Right ventricle myocardium superior (tissue), 1 donor: ENCODE measurements around the gene BABAM2. TPM values are rescaled to one million over a fixed set of nuclear protein-coding genes. Genes with fewer than 3 reads are reported as not detected.
"Not testable (repeated sequence)": the region's sequence is repeated elsewhere in the genome, so short reads cannot be mapped to it uniquely, and the experiment has no call there.

Experiments used
- ATAC-seq: fragments of 200-7000 bp; cut with Tn5 transposase; one replicate; pipeline ENCODE4 v1.9.1; 2020; ENCODE audit warnings: mild to moderate bottlenecking; ENCODE audit not compliant: poor library complexity
- DNase-seq: peaks from one replicate; pipeline ENCODE4 v3.0.0-alpha.2; 2020
- intact Hi-C: fragments of 100-400 bp; cut with DNase I; formaldehyde crosslinking; loops from one replicate; pipeline ENCODE4 v1.11.2; 2022
- total RNA-seq: library from RNA; stranded (reverse); fragmentation: NEBNext Ultra II Directional; extraction: Animal tissue kit (Norgen Biotek cat#: 25700); gene quantifications from one replicate; pipeline ENCODE4 v1.2.1, GENCODE V29; 2021
- donor health status: DM: no; HTN: yes; CAD: no; lungs with severe emphysema.

The BABAM2 gene
- total RNA-seq, 1 donor from 2014 or later = 51.3 TPM

GRCh38 chr2:28080911-28081310 lies 190.4 kb downstream of the BABAM2 start:
- DNase-seq (no peak), ATAC-seq (no peak)
- intact Hi-C loops = no loop called here

- ATAC-seq (no peak), DNase-seq (no peak)
- intact Hi-C loops = no loop called here
Observed at GRCh38 chr2:28082131-28082530, 191.6 kb downstream of the BABAM2 start.

GRCh38 chr2:28083476-28083875 lies 192.9 kb downstream of the BABAM2 start:
- ATAC-seq (no peak), DNase-seq (no peak)
- intact Hi-C loops = no loop called here

- DNase-seq (no peak), ATAC-seq (no peak)
- intact Hi-C loops = no loop called here
Observed at GRCh38 chr2:28084564-28084963, 194.0 kb downstream of the BABAM2 start.

DNA sequence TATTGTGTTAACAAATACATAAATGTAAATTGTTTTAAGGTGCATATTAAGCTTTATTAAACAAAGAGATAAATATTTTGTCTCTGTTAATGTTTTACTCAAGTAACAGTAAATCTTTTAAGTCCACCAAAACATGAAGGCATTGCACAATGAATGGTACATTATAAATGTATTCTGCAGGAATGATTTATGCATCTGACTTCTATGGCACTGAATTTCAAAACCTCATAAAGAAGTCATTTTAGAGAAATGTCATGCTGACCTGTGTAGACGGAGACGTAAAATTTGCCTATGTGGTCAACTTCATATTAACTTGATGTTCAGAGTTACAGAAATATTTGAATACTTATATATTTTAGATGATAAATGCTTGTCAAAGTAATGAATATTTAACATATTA lies 194.7 kb downstream of the BABAM2 start:
- ATAC-seq (no peak), DNase-seq (no peak)
- intact Hi-C loops = no loop called here

DNA sequence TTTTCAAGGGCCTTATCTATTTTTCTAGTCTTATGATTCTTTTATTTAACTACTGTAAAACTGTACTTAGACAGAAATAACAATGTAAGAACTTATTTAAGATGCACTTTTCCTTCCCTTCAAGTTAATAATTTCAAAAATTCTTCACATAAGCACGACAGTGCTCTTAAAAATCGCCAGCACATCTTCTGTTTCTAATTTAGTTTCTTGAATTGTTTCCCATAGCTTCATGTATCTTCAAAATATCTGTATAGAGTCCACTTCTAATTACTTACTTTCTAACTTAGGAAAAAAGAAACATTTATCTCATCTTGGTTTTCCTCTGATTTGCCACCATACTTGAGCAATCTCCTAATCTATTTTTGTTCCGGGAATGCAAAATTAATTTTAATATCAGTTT lies 196.1 kb downstream of the BABAM2 start:
- DNase-seq = no peak
- intact Hi-C loops = no loop called here
- ATAC-seq = no peak

GRCh38 chr2:28088970-28089369 lies 198.4 kb downstream of the BABAM2 start:
- intact Hi-C loops = no loop called here
- DNase-seq (no peak), ATAC-seq (no peak)

GRCh38 chr2:28089486-28089885 lies 199.0 kb downstream of the BABAM2 start:
- ATAC-seq (no peak), DNase-seq (no peak)
- intact Hi-C loops = no loop called here

DNA sequence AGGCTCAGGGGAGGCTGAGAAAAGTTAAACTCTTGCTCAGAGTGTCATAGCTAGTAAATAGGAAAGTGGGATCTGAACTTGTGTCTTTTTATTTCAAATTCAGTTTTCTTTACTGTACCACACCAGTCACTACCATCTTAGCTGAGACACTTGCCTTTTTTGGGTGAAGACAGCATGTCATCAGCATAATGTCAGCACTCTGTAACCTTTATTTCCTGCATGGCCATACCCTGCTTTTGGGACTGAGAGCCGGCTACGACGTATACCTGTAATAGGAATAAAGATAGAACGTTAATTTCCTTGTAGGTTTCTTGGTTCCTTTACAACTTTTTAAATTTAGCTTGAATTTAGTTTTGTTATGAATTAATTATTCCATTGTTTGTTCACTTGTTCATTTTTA lies 202.8 kb downstream of the BABAM2 start:
- DNase-seq (no peak), ATAC-seq (no peak)
- intact Hi-C loops = no loop called here

DNA sequence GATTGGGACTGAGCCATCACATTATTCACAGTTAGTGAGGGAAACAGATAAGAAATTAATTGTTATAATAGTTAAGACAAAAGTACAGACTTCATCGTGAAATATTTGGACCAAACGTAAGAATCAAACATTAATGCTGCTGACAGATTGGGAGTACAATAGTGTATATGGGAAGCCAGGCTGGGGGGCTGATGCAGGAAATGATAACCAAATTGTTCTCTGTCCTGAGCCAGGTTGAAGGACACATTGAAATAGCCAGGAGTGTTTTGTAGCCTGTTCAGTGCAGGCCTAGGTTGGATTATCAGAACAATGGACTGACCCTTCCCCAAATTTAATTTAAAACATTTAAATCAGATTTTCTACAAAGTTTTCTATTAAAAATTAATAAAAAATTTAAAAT lies 203.2 kb downstream of the BABAM2 start:
- no peak for DNase-seq
- intact Hi-C loops = no loop called here
- ATAC-seq = no peak

GRCh38 chr2:28094739-28095138 lies 204.2 kb downstream of the BABAM2 start:
- ATAC-seq (no peak), DNase-seq (no peak)
- intact Hi-C loops = no loop called here

GRCh38 chr2:28095622-28096021 lies 205.1 kb downstream of the BABAM2 start:
- DNase-seq = no peak
- no peak for ATAC-seq
- intact Hi-C loops = no loop called here

GRCh38 chr2:28096421-28096820 lies 205.9 kb downstream of the BABAM2 start:
- no peak for ATAC-seq
- no peak for DNase-seq
- intact Hi-C loops = no loop called here

GRCh38 chr2:28098501-28099225 lies 208.1 kb downstream of the BABAM2 start:
- intact Hi-C loops = no loop called here
- no peak for ATAC-seq

DNA sequence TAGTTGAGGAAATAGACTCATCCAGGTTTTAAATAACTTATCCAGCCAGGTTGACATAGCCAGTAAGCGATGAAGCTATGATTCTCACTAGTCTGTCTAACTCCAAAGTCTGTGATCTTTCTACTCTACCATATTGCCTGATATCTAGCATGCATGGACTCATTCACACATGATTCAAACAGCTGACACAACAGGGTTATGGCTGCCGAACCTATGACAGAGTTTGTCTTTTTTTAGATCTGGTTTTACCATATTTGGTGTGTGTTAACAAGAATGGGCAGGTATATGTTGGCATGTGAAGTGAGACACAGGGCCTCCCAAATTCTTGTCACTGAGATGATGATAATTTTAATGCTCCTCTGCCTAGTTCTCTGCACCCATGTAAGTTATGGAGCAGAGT lies 210.6 kb downstream of the BABAM2 start:
- DNase-seq (no peak), ATAC-seq (no peak)
- intact Hi-C loops = no loop called here

More at GRCh38 chr2:28098501-28099225, 208.1 kb downstream of the BABAM2 start:
- no peak for DNase-seq

DNA sequence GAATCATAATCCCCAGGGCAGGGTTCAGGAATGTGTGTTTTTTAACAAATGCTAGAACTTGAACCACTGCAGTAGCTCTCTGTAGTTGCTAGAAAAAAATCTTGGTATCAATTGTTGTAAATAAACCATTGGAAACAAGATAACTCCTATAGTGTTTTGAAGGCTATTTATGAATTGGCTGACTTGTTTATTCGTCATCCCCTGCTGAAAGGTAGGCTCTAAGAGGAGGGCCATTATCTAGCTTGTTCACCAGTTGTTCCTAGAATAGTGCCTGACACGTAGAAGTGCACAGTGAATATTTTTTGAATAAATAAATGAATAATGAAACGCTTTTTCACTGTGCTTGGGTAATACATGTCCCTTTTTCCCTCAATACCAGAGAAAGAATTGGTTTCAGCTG lies 211.4 kb downstream of the BABAM2 start:
- intact Hi-C loops = no loop called here
- peak; percentile 93 for ATAC-seq

DNA sequence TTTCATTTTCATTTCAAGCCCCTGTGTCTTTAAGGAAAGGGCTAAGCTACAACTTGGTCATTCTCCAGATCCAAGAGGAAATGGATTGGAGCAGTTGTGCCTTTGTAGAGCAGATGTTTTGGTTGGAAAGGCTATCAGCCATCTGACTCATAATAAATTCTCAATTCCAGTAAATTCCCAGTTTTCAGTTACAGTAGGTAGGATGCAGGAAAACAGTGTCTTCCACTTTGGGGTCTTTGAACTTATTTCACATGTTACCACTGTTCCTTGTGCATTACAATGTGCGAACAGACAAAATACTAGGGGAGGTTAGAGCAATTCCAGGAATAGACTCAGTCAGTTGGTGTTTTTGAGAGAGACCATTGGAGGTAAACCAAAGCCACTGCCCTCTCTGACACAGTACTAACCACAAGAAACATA lies 211.9 kb downstream of the BABAM2 start:
- intact Hi-C loops = no loop called here
- DNase-seq = no peak
- ATAC-seq = peak; percentile 83

More for the DNA sequence above, 211.4 kb downstream of the BABAM2 start:
- DNase-seq = no peak

- DNase-seq (no peak), ATAC-seq (no peak)
- intact Hi-C loops = no loop called here
Observed at GRCh38 chr2:28103611-28104010, 213.1 kb downstream of the BABAM2 start.

- ATAC-seq = no peak
- DNase-seq = no peak
- intact Hi-C loops = no loop called here
Observed at GRCh38 chr2:28108143-28108542, 217.6 kb downstream of the BABAM2 start.

- ATAC-seq, intact Hi-C loops, DNase-seq: not testable (repeated sequence)
Observed at GRCh38 chr2:28113771-28114170, 223.2 kb downstream of the BABAM2 start.

DNA sequence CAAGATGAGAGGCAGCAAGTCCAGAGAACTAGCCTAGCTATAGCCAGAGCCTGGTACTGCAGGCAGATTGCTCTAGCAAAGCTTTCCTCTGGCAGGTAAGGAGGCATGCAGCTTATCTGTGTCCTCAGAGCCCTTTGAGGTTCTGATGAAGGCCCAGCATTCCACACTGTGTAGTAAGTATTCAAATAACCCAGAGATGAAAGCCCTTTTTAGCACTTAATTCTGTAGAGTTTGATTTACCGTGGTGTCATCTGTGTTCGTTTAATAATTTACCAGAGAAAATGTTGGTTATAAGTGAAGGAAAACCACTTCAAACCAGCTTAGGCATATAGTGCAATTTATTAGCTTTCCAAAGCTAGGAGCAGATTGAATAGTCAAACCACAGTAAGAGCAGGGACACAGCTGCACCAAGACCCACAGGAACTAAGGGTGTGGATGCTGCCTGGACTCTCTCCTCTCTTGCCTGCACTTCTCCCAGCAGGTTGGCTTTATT lies 226.6 kb downstream of the BABAM2 start:
- DNase-seq (no peak), ATAC-seq (peak; percentile 75)
- intact Hi-C loops = no loop called here
